GM12878 (cell line): ENCODE results near the gene PLVAP. TPM values are rescaled to one million over a fixed set of nuclear protein-coding genes. Genes with fewer than 3 reads are reported as not detected.

ENCODE experiments used
- ATAC-seq: fragments of 200-7000 bp; cut with Tn5 transposase; 3 replicates; pipeline ENCODE4 v1.9.1; 2020; ENCODE audit warnings: mild to moderate bottlenecking, moderate library complexity
- BruUV-seq: library from RNA; stranded (reverse); fragments of 400-500 nt; replicated peaks from 2 replicates; lab custom pipeline; 2021; lab: Mats Ljungman, UMichigan
- CTCF ChIA-PET: fragments of 300-600 bp; sonication (Branson Sonifier 250); formaldehyde crosslinking; extraction: SDS; loops from one replicate; lab custom pipeline; 2021; ENCODE audit warnings: inconsistent platforms; lab: Yijun Ruan, JAX
- POLR2A ChIA-PET: fragments of 350-600 bp; formaldehyde crosslinking; extraction: SDS; loops from one replicate; lab custom pipeline; 2021; ENCODE audit warnings: inconsistent platforms; lab: Charles Lee
- RAD21 ChIA-PET: fragments of 300-600 bp; sonication (Branson Sonifier 250); formaldehyde crosslinking; loops from one replicate; lab custom pipeline; 2023; ENCODE audit warnings: antibody characterized with exemption; ENCODE audit not compliant: unreplicated experiment; lab: Charles Lee
- SMC1A ChIA-PET: fragments of 300-600 bp; sonication (Branson Sonifier 250); formaldehyde crosslinking; loops from one replicate; lab custom pipeline; 2023; ENCODE audit not compliant: unreplicated experiment, uncharacterized antibody; lab: Charles Lee
- DNase-seq: peaks from one replicate; pipeline ENCODE4 v3.0.0-alpha.2; 2011; ENCODE audit warnings: low read depth, low spot score
- FAIRE-seq: peaks from 3 replicates; lab custom pipeline; 2011; peaks lifted over from hg19 to GRCh38; lab: Jason Lieb, UNC
- H2AFZ ChIP-seq: 2 replicates; pipeline ENCODE4 v1.6.0; 2011; ENCODE audit warnings: low read depth, low read length, control low read depth; ENCODE audit not compliant: control insufficient read depth
- H3K27ac ChIP-seq: 2 replicates; pipeline ENCODE4 v1.5.1; 2011; ENCODE audit warnings: control low read depth; ENCODE audit not compliant: control insufficient read depth, insufficient read depth
- H3K27me3 ChIP-seq, 2 experiments: replicated peaks in 1 of 2; 2 replicates each; pipeline versions ENCODE4 v1.6.0 to v1.6.1; 2011; ENCODE audit warnings: low read length in 1 of 2; ENCODE audit not compliant: control insufficient read depth in 2 of 2, insufficient read depth in 2 of 2
- H3K36me3 ChIP-seq, 2 experiments: 2 replicates each; pipeline ENCODE4 v1.5.1; 2011; ENCODE audit warnings: low read length in 1 of 2; ENCODE audit not compliant: control insufficient read depth in 2 of 2, insufficient read depth in 2 of 2
- H3K4me1 ChIP-seq: 2 replicates; pipeline ENCODE4 v1.6.1; 2011; ENCODE audit warnings: mild to moderate bottlenecking, low read length, moderate library complexity, mixed read lengths; ENCODE audit not compliant: control insufficient read depth, insufficient read depth
- H3K4me2 ChIP-seq: 2 replicates; pipeline ENCODE4 v1.6.0; 2011; ENCODE audit warnings: control low read depth; ENCODE audit not compliant: control insufficient read depth, insufficient read depth
- H3K4me3 ChIP-seq: fragments of 200-600 bp; sonication (generic); 2 replicates; pipeline ENCODE4 v1.5.1; 2016
- H3K79me2 ChIP-seq: 2 replicates; pipeline ENCODE4 v1.6.0; 2011; ENCODE audit warnings: low read length; ENCODE audit not compliant: control insufficient read depth, insufficient read depth
- H3K9ac ChIP-seq: 2 replicates; pipeline ENCODE4 v1.8.0; 2011; ENCODE audit warnings: low read length, control low read depth, mixed read lengths; ENCODE audit not compliant: control insufficient read depth, insufficient read depth
- H3K9me3 ChIP-seq: replicated peaks from 3 replicates; pipeline ENCODE4 v1.5.1; 2011; ENCODE audit warnings: mild to moderate bottlenecking, low read length; ENCODE audit not compliant: control insufficient read depth, insufficient read depth
- H4K20me1 ChIP-seq: 2 replicates; pipeline ENCODE4 v1.6.0; 2011; ENCODE audit not compliant: control insufficient read depth, insufficient read depth
- ATF7 ChIP-seq: fragments of 450-650 bp; IDR thresholded peaks from 2 replicates; pipeline ENCODE4 v1.6.1; 2016; ENCODE audit warnings: low read depth, mild to moderate bottlenecking
- EED ChIP-seq: sonication (generic); IDR thresholded peaks from 2 replicates; pipeline ENCODE4 v1.6.1; 2016; ENCODE audit warnings: antibody characterized with exemption, low read depth
- IRF5 ChIP-seq: fragments of 450-650 bp; IDR thresholded peaks from 2 replicates; pipeline ENCODE4 v1.6.1; 2017; ENCODE audit warnings: borderline replicate concordance
- KDM1A ChIP-seq: fragments of 200-600 bp; sonication (generic); IDR thresholded peaks from 2 replicates; pipeline ENCODE4 v1.6.1; 2016; ENCODE audit warnings: borderline replicate concordance
- PAX5 ChIP-seq: IDR thresholded peaks from 2 replicates; pipeline ENCODE4 v1.6.1; 2011; ENCODE audit warnings: low read depth, low read length, borderline replicate concordance
- SUPT20H ChIP-seq: IDR thresholded peaks from 2 replicates; pipeline ENCODE4 v1.6.1; 2011; ENCODE audit warnings: low read depth, mild to moderate bottlenecking, low read length, moderate library complexity, borderline replicate concordance; ENCODE audit not compliant: control insufficient read depth
- ZZZ3 ChIP-seq: IDR thresholded peaks from 2 replicates; pipeline ENCODE4 v1.6.1; 2011; ENCODE audit warnings: low read depth; ENCODE audit not compliant: control insufficient read depth, insufficient read length
- WGBS: methylation state at CpG from one replicate; pipeline ENCODE4 v1.1.6; 2016; ENCODE audit warnings: low lambda C conversion rate; ENCODE audit not compliant: insufficient replicate concordance, insufficient coverage; ENCODE audit errors: missing lambda C conversion rate; 5-methylcytosine and 5-hydroxymethylcytosine counted together
- in situ Hi-C: fragments of 300-500 bp; cut with MboI; formaldehyde crosslinking; loops from 9 replicates; pipeline ENCODE4 v1.14.3; 2018; ENCODE audit warnings: mixed read lengths
- intact Hi-C: fragments of 100-400 bp; cut with micrococcal nuclease; formaldehyde crosslinking; loops from one replicate; pipeline ENCODE4 v1.14.2; 2022; ENCODE audit not compliant: unreplicated experiment
- polyA plus RNA-seq, 11 experiments: library from polyadenylated mRNA; depleted of rRNA in 4 of 11; unstranded in 6 of 11; stranded (reverse) in 5 of 11; fragments of >200 nt; fragmentation: Nextera tagmentation in 4 of 11; fragmentation: Illumina TruSeq in 1 of 11; extraction: Ambion mirVana in 4 of 11; extraction: Trizol in 1 of 11; gene quantifications; 1 replicate in 1 of 11; 2 replicates in 10 of 11; pipeline versions ENCODE4 v1.2.1 to v1.2.3, GENCODE V29; 2011 to 2016; ENCODE audit warnings: inconsistent platforms in 2 of 11, missing spikeins in 2 of 11, low read depth in 1 of 11
- total RNA-seq, 4 experiments: library from RNA; depleted of rRNA in 3 of 4; stranded (reverse); fragments of >200 nt in 3 of 4; fragmentation: Illumina TruSeq in 1 of 4; extraction: Trizol in 1 of 4; gene quantifications; 2 replicates each; pipeline versions ENCODE4 v1.2.1 to v1.2.3, GENCODE V29; 2013 to 2021

The PLVAP gene
- total and polyA plus RNA-seq, 10 of the 15 experiments (the other 5 are each of a cell fraction or from before 2014, with no cell fraction given), result 0.03 to 0.54 (median 0.06) TPM; not detected in 4

- H3K9ac ChIP-seq, result no peak overlapping the region
- H3K27me3 ChIP-seq, result no peaks in the 10 kb centered on the region
- TF ChIP-seq PAX5 (no peak), IRF5 (no peak), SUPT20H (no peak), EED (no peak), ZZZ3 (no peak), ATF7 (no peak), KDM1A (no peak)
- BruUV-seq, result no TSS peak
- H3K4me3 ChIP-seq, result no peak overlapping the region
- ATAC-seq (no peak), FAIRE-seq (no peak), DNase-seq (no peak)
- in situ Hi-C loops (no loop called here), intact Hi-C loops (no loop called here)
- no peaks in the 10 kb centered on the region for H3K4me1 ChIP-seq
- ChIA-PET CTCF (interaction anchor here (1.1 to 3.3 kb wide), 2 partner anchors 9 to 55 kb away, joined by 4 to 12 read pairs; partner anchors contain the start of gene MVB12A), POLR2A (interaction anchor here (0.6 to 1.4 kb wide), 2 partner anchors 10 to 749 kb away, joined by 3 to 4 read pairs; partner anchors contain the start of gene MVB12A), RAD21 (interaction anchor here (0.7 kb wide), 1 partner anchor 57 kb away, joined by 3 read pairs; no protein-coding TSS in a partner anchor), SMC1A (no interaction called here)
- no peak overlapping the region for H3K27ac ChIP-seq
- H3K9me3 ChIP-seq, result no peaks in the 10 kb centered on the region
- H4K20me1 ChIP-seq, result no peaks in the 10 kb centered on the region; the same call in 1 of the 2 replicates
- no peak overlapping the region for H2AFZ ChIP-seq
- WGBS, result 98% methylated on average over 9 of the region's 9 CpGs
- H3K36me3 ChIP-seq, result peaks cover 0 to 25% of the 10 kb centered on the region in 2 experiments; a peak in 3 of 4 replicates
- H3K79me2 ChIP-seq, result peaks cover 49% of the 10 kb centered on the region
- H3K4me2 ChIP-seq, result no peak overlapping the region
These were observed 32.8 kb upstream of the PLVAP start for GRCh38 chr19:17409990-17410389.
